ENCODE measurements around the gene FAM135A. TPM values are rescaled to one million over a fixed set of nuclear protein-coding genes. Genes with fewer than 3 reads are reported as not detected.

FAM135A gene
- total and polyA plus RNA-seq, 2 of the 4 experiments (the other 2 are of a cell fraction): 2.2 to 7.9 TPM

DNA sequence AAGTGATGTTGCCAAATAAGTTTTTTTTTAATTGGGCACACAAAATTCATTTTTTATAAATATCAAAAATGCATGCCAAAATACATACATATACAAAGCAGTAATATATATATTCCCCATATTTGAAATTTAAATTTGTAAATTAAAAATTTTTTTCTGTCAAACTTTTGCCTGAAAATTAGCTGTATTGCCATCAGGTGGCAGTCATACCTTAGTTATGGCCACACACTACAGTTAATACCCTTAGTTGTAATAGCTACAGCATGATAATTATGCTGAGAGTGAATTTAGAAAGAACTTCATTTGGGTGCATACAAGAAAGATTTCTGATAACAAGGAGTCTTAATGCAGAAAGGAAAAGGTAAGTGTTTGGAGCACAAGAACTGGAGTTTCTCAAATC lies 107.3 kb downstream of the FAM135A start:
- TF ChIP-seq, protein P1, sequence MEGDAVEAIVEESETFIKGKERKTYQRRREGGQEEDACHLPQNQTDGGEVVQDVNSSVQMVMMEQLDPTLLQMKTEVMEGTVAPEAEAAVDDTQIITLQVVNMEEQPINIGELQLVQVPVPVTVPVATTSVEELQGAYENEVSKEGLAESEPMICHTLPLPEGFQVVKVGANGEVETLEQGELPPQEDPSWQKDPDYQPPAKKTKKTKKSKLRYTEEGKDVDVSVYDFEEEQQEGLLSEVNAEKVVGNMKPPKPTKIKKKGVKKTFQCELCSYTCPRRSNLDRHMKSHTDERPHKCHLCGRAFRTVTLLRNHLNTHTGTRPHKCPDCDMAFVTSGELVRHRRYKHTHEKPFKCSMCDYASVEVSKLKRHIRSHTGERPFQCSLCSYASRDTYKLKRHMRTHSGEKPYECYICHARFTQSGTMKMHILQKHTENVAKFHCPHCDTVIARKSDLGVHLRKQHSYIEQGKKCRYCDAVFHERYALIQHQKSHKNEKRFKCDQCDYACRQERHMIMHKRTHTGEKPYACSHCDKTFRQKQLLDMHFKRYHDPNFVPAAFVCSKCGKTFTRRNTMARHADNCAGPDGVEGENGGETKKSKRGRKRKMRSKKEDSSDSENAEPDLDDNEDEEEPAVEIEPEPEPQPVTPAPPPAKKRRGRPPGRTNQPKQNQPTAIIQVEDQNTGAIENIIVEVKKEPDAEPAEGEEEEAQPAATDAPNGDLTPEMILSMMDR (conservative IDR thresholded peaks at IDR 0.05; ENCODE audit: low read depth, low read length): peak; percentile 49
- TF ChIP-seq RAD21 (IDR thresholded peaks at IDR 0.05; ENCODE audit: low read length) (peak; percentile 64), SMC3 (IDR thresholded peaks at IDR 0.05; ENCODE audit: low read depth, low read length) (peak; percentile 37; the same call in 1 of the 2 replicates), CEBPB (IDR thresholded peaks at IDR 0.05; ENCODE audit: low read depth, low read length) (no peak), BHLHE40 (IDR thresholded peaks at IDR 0.05; ENCODE audit: low read depth, low read length) (no peak), POLR2A (IDR thresholded peaks at IDR 0.05; ENCODE audit: low read depth, low read length) (no peak), CHD1 (IDR thresholded peaks at IDR 0.05; ENCODE audit: low read depth, low read length) (no peak)
- Histone ChIP-seq H3K56ac (ENCODE audit: extremely low read depth, insufficient read depth, low read length) (no peak overlapping the region), H2BK15ac (ENCODE audit: low read depth, low read length) (no peak overlapping the region), H3K4me3 (ENCODE audit: insufficient read depth, low read depth, low read length) (no peak overlapping the region), H3K36me3 (ENCODE audit: control insufficient read depth, insufficient read depth, low read length) (no peaks in the 10 kb centered on the region), H3K79me1 (ENCODE audit: low read depth in 1 of 2, low read length in 2 of 2) (no peaks in the 10 kb centered on the region), H3K4me1 (ENCODE audit: control insufficient read depth, insufficient read depth, low read length) (no peaks in the 10 kb centered on the region), H4K20me1 (ENCODE audit: insufficient read depth, low read length) (no peaks in the 10 kb centered on the region), H3K14ac (replicated peaks; ENCODE audit: low read depth, low read length) (no peak overlapping the region), H3K9ac (ENCODE audit: low read depth, low read length) (no peak overlapping the region), H2BK120ac (ENCODE audit: low read depth, low read length) (no peak overlapping the region), H2AK5ac (ENCODE audit: low read depth, low read length) (no peak overlapping the region), H4K5ac (ENCODE audit: low read depth, low read length) (no peak overlapping the region), H2AFZ (replicated peaks; ENCODE audit: low read length, poor library complexity) (no peak overlapping the region), H2AK9ac (replicated peaks; ENCODE audit: low read depth, low read length, poor library complexity) (no peak overlapping the region), H4K91ac (ENCODE audit: insufficient read depth, low read depth, low read length) (no peak overlapping the region), H3K4me2 (ENCODE audit: low read depth, low read length) (no peak overlapping the region), H3K4ac (ENCODE audit: low read depth, low read length) (no peak overlapping the region), H3K23ac (ENCODE audit: low read depth, low read length) (no peak overlapping the region), H3K18ac (ENCODE audit: low read depth, low read length) (no peak overlapping the region), H3K9me3 (ENCODE audit: control insufficient read depth, insufficient read depth, low read length) (no peaks in the 10 kb centered on the region), H3K27ac (ENCODE audit: insufficient read depth, low read length) (no peak overlapping the region), H2BK20ac (ENCODE audit: low read depth, low read length) (no peak overlapping the region), H4K8ac (ENCODE audit: low read depth in 2 of 2, low read length in 2 of 2) (no peak overlapping the region), H2BK5ac (ENCODE audit: low read depth, low read length, poor library complexity, severe bottlenecking) (no peak overlapping the region), H3K27me3 (ENCODE audit: control insufficient read depth, insufficient read depth, low read length) (no peaks in the 10 kb centered on the region), H3K9me1 (ENCODE audit: insufficient read depth, low read length) (no peaks in the 10 kb centered on the region)
- ATAC-seq (ENCODE audit: low read depth) (no peak), DNase-seq (peak; percentile 18)
- ChIA-PET CTCF (interaction anchor here (0.9 to 1.2 kb wide), 2 partner anchors 38 to 166 kb away, joined by 3 to 5 read pairs; no protein-coding TSS in a partner anchor), POLR2A (ENCODE audit: unreplicated experiment) (no interaction called here)
- intact Hi-C loops (cut with micrococcal nuclease): loop anchor here (1.0 to 5.0 kb wide), 3 partner anchors 364 to 492 kb away; partner anchors contain the start of gene B3GAT2
- in situ Hi-C loops (cut with MboI; ENCODE audit: low sequenced_read_pairs): no loop called here
- BruUV-seq (replicated peaks): no TSS peak
- dilution Hi-C loops (cut with HindIII; ENCODE audit: low sequenced_read_pairs, unreplicated experiment): no loop called here

Data from IMR-90 (cell line).